GM18517 (cell line): ENCODE data around the gene PLSCR2.
A peak's percentile ranks its signal among the peaks of the same experiment; 100 is the strongest.
"Not testable (repeated sequence)": the region's sequence is repeated elsewhere in the genome, so short reads cannot be mapped to it uniquely, and the experiment has no call there.

Experiments
- ATAC-seq: cut with Tn5 transposase; IDR thresholded peaks from one replicate; pipeline ENCODE4 v1.9.1; 2021; ENCODE audit warnings: mild to moderate bottlenecking, moderate library complexity; ENCODE audit not compliant: unreplicated experiment

PLSCR2 gene

GRCh38 chr3:146469150-146470017 lies at the start of gene PLSCR2:
TSS of gene PLSCR2 (minus strand) at chr3:146469561. CDS start at chr3:146459904, 9,657 bp downstream.
- peak; percentile 99 for ATAC-seq

DNA sequence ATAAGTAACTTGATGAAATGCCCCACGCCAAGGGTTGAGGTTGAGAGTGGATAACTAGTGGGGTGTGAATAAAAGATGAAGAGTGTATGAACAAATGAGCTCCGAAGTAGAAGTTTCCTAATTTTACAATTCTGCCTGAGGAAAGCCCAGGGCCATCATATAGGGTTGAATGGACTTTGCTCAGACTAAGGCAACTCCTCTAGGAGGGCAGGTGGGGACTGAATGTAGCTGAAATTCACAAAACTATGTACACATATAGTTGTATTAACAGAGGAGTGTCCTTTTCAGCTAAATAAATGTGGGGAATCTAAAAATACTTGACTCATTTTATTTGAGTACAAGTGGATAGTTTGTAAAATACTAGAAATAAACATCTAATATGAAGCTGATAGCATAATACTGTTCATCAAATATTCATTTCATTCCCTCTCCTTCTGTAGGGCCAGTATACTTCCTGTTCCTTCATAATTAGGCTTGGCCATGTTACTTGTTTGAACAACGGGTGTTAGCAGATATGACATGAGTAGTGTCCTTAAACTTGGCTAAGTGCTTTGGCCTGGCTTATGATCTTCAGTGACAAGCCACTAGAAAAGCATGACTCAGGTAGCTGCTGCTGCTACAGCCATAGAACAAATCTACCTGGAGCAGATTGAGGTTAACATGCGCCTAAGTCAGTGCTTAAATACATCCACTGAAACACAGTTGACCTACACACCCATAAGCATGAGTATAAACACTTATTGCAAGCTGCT lies 48.5 kb upstream of the PLSCR2 start:
- ATAC-seq: no peak

- ATAC-seq: no peak
Measured at GRCh38 chr3:146513386-146514051, 44.2 kb upstream of the PLSCR2 start.

GRCh38 chr3:146511402-146512134 lies 42.2 kb upstream of the PLSCR2 start:
- no peak for ATAC-seq

DNA sequence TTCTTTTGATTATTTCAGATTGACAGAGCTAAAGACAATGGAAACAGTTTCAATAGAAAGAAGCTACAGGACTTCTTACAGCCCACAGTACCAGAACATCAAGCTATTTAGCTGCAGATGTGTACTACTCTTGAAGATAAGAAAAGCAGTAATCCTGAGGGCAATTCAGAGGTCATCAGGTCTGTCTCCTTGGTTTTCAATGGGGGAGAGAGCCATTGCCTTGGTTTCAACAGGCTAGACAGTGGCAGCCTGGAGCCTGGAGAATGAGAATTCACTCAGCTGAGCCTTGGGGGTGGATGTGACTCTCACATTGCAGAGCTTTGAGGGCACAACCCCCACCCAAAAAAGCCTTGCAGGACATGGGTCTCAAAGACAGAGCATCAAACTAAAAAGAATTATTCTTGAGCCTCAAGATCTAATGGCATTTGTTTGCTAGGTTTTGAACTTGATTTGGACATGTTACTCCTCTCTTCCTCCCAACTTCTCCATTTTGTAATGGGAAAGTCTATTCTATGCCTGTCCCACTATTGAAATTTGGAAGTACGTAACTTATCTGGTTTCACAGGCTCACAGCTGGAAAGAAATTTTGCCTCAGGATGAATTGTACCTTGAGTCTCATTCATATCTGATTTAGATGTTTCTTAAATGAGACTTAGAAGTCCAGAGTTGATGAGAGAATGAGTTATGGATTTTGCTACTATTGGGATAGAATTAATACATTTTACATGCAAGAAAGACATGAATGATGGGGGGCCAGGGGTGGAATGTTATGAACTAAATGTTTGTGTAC lies 38.2 kb upstream of the PLSCR2 start:
- no peak for ATAC-seq

DNA sequence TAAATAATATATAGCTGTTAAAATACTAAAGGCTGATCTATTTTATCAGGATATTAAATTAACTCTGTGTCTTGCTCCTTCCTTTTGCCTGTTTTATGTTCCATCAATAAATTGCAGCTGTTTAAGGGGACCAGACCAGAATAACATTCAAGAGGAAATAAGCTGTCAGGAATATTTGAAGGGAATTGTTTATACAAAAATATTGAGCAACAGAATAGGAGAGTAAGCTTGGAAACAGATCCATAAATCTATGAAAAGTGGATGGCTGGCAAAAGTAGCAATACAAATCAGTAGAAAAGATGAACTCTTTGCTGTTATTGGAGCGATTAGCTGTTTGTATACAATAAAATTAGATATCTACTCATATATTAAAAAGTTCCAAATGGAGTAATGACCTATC lies 36.2 kb upstream of the PLSCR2 start:
- ATAC-seq: no peak

GRCh38 chr3:146504498-146505197 lies 35.3 kb upstream of the PLSCR2 start:
- no peak for ATAC-seq

- ATAC-seq: peak; percentile 95
Measured at GRCh38 chr3:146503461-146504202, 34.3 kb upstream of the PLSCR2 start.

- ATAC-seq: no peak
Measured at GRCh38 chr3:146502887-146503460, 33.6 kb upstream of the PLSCR2 start.

GRCh38 chr3:146501752-146502151 lies 32.4 kb upstream of the PLSCR2 start:
- ATAC-seq: no peak

GRCh38 chr3:146499701-146500100 lies 30.3 kb upstream of the PLSCR2 start:
- ATAC-seq: no peak

- no peak for ATAC-seq
Measured at GRCh38 chr3:146498002-146498736, 28.8 kb upstream of the PLSCR2 start.

- not testable (repeated sequence) for ATAC-seq
Measured at GRCh38 chr3:146497145-146497843, 27.9 kb upstream of the PLSCR2 start.

DNA sequence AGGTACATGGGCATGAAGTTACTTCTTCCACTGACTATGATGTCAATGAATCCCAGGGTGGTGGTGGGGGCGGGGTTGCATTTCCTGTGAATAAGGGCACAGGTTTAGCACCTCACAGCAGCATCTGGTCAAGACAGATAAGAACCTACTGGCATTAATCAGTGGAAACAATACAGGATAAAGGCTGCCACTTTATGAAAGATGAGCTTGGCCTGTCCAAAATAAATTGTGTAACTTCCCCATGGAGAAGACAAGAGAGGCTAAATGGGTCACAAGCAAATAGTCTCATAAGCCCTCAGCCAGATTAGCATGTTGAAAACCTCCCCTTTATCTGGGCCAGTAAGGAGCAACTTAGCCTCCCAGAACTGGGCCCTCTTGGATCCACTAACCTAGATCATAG lies 27.4 kb upstream of the PLSCR2 start:
- ATAC-seq: no peak

DNA sequence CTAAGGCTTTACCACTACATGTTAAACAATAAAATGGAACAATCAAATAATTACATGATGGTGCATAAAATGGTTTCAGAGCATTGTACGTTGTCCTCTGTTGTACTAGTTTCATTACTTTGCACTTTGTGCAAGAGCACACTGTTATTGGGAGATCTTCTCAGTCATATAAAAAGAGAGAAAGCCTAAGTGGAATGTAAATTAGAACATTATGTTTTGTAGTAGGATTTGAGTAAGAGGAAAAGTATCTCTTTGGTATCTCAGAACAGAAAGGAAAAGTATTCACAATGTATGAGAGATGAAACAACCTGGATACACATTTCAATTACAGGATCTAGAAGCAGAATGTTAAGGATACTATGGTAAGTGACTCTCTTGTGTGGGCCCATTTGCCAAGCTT lies 26.9 kb upstream of the PLSCR2 start:
- no peak for ATAC-seq

- ATAC-seq: no peak
Measured at GRCh38 chr3:146493761-146494160, 24.4 kb upstream of the PLSCR2 start.

DNA sequence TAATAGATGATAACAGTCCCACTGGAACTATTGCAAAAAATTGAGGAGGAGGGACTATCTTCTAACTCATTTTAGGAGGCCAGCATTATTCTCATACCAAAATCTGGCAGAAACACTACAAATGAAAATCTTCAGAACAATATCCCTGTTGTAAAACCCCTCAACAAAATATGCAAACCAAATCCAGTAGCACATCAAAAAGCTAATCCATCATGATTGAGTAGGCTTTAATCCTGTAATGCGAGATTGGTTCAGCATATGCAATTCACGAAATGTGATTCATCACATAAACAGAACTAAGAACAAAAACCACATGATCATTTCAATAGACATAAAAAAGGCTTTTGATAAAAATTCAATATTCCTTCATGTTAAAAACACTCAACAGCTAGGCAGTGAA lies 23.9 kb upstream of the PLSCR2 start:
- ATAC-seq: no peak
